PC-3 (cell line): ENCODE measurements around the gene C5AR2. TPM values are rescaled to one million over a fixed set of nuclear protein-coding genes. Genes with fewer than 3 reads are reported as not detected.

Experiments
- ATAC-seq: fragments of 200-7000 bp; cut with Tn5 transposase; 2 replicates; pipeline ENCODE4 v1.9.1; 2020; ENCODE audit warnings: mild to moderate bottlenecking, moderate library complexity
- BruUV-seq: library from RNA; stranded (reverse); fragments of 400-500 nt; replicated peaks from 2 replicates; lab custom pipeline; 2021; lab: Mats Ljungman, UMichigan
- CTCF ChIA-PET: fragments of 300-600 bp; sonication (Branson Sonifier 250); formaldehyde crosslinking; loops from one replicate; lab custom pipeline; 2022; ENCODE audit warnings: antibody characterized with exemption; lab: Charles Lee
- POLR2A ChIA-PET: fragments of 300-600 bp; sonication (Branson Sonifier 250); formaldehyde crosslinking; loops from one replicate; lab custom pipeline; 2022; ENCODE audit warnings: antibody characterized with exemption; ENCODE audit not compliant: unreplicated experiment; lab: Charles Lee
- DNase-seq: peaks from one replicate; pipeline ENCODE4 v3.0.0-alpha.2; 2015
- H2AFZ ChIP-seq: fragments of 300-600 bp; sonication (generic); 2 replicates; pipeline ENCODE4 v1.6.0; 2016; ENCODE audit warnings: antibody characterized with exemption, low read length
- H3F3A ChIP-seq: fragments of 300-600 bp; sonication (generic); one replicate; pipeline ENCODE4 v1.6.0; 2017; ENCODE audit warnings: antibody characterized with exemption, low read length, control low read depth, mild to moderate bottlenecking; ENCODE audit not compliant: unreplicated experiment
- H3K27ac ChIP-seq: fragments of 300-600 bp; sonication (generic); 2 replicates; pipeline ENCODE4 v1.5.1; 2016; ENCODE audit warnings: mild to moderate bottlenecking, low read length
- H3K27me3 ChIP-seq: fragments of 300-600 bp; sonication (generic); 2 replicates; pipeline ENCODE4 v1.6.1; 2016; ENCODE audit warnings: low read length, mixed read lengths
- H3K36me3 ChIP-seq: fragments of 300-600 bp; sonication (generic); 2 replicates; pipeline ENCODE4 v1.6.1; 2016; ENCODE audit warnings: low read depth, mixed run types, low read length, mixed read lengths
- H3K4me1 ChIP-seq: fragments of 300-600 bp; sonication (generic); 2 replicates; pipeline ENCODE4 v1.5.1; 2016; ENCODE audit warnings: low read length; ENCODE audit not compliant: insufficient read depth
- H3K4me2 ChIP-seq: fragments of 300-600 bp; sonication (generic); 2 replicates; pipeline ENCODE4 v1.6.0; 2016; ENCODE audit warnings: low read length
- H3K4me3 ChIP-seq: fragments of 300-600 bp; sonication (generic); 2 replicates; pipeline ENCODE4 v1.5.1; 2016; ENCODE audit warnings: mild to moderate bottlenecking, low read length, mixed read lengths
- H3K79me2 ChIP-seq: fragments of 300-600 bp; sonication (generic); 2 replicates; pipeline ENCODE4 v1.6.1; 2017; ENCODE audit warnings: low read length, mixed read lengths
- H3K9ac ChIP-seq: fragments of 300-600 bp; sonication (generic); 2 replicates; pipeline ENCODE4 v1.6.0; 2016; ENCODE audit warnings: mild to moderate bottlenecking, low read length
- H3K9me2 ChIP-seq: fragments of 300-600 bp; sonication (generic); replicated peaks from 2 replicates; pipeline ENCODE4 v1.6.1; 2016; ENCODE audit warnings: mixed run types, low read length, mixed read lengths
- H3K9me3 ChIP-seq: fragments of 300-600 bp; sonication (generic); 2 replicates; pipeline ENCODE4 v1.6.1; 2016; ENCODE audit warnings: low read length, mixed read lengths
- H4K20me1 ChIP-seq: fragments of 300-600 bp; sonication (generic); 2 replicates; pipeline ENCODE4 v1.6.1; 2016; ENCODE audit warnings: low read length, mixed read lengths
- CTCF ChIP-seq: fragments of 300-600 bp; sonication (generic); conservative IDR thresholded peaks from 2 replicates; pipeline ENCODE4 v1.5.1; 2017; ENCODE audit warnings: antibody characterized with exemption, low read depth, mild to moderate bottlenecking, low read length
- EZH2 ChIP-seq: fragments of 300-600 bp; sonication (generic); IDR thresholded peaks from one replicate; pipeline ENCODE4 v1.6.1; 2017; ENCODE audit warnings: antibody characterized with exemption, mild to moderate bottlenecking, low read length; ENCODE audit not compliant: unreplicated experiment
- EZH2phosphoT487 ChIP-seq: fragments of 300-600 bp; sonication (generic); IDR thresholded peaks from 2 replicates; pipeline ENCODE4 v1.6.1; 2018; ENCODE audit warnings: mild to moderate bottlenecking, antibody characterized with exemption, low read length, borderline replicate concordance
- intact Hi-C: fragments of 100-400 bp; cut with micrococcal nuclease; formaldehyde crosslinking; loops from 2 replicates; pipeline ENCODE4 v1.9.0; 2023
- total RNA-seq: library from RNA; depleted of rRNA; stranded (reverse); fragments of >200 nt; gene quantifications from 2 replicates; pipeline ENCODE4 v1.2.3, GENCODE V29; 2014

Gene C5AR2
- total RNA-seq, 1 experiment from 2014 or later = not detected

- POLR2A ChIA-PET = no interaction called here
- Histone ChIP-seq H3K9me3 (no peaks in the 10 kb centered on the region), H3K79me2 (no peaks in the 10 kb centered on the region), H3K36me3 (no peaks in the 10 kb centered on the region; the same call in 1 of the 2 replicates), H4K20me1 (no peaks in the 10 kb centered on the region), H3K9ac (no peak overlapping the region), H3K4me1 (no peaks in the 10 kb centered on the region), H3F3A (no peaks in the 10 kb centered on the region), H3K4me2 (no peak overlapping the region), H3K27ac (no peak overlapping the region), H2AFZ (no peak overlapping the region), H3K9me2 (no peaks in the 10 kb centered on the region), H3K27me3 (no peaks in the 10 kb centered on the region), H3K4me3 (no peak overlapping the region)
- no peak for DNase-seq
- no TSS peak for BruUV-seq
- ATAC-seq = no peak
- CTCF ChIA-PET = no interaction called here
- intact Hi-C loops = no loop called here
- no peak for TF ChIP-seq CTCF
- TF ChIP-seq EZH2 = no peak
- no peak for TF ChIP-seq EZH2phosphoT487
These were observed 38.2 kb downstream of the C5AR2 start for GRCh38 chr19:47370045-47370611.

GRCh38 chr19:47371261-47371660, 39.3 kb downstream of the C5AR2 start:
- no peak for TF ChIP-seq CTCF
- no peak for TF ChIP-seq EZH2
- no peak for TF ChIP-seq EZH2phosphoT487
- no peaks in the 10 kb centered on the region for H3K27me3 ChIP-seq
- CTCF ChIA-PET = no interaction called here
- H3F3A ChIP-seq = no peaks in the 10 kb centered on the region
- ATAC-seq (no peak), DNase-seq (no peak)
- no peak overlapping the region for H3K9ac ChIP-seq
- POLR2A ChIA-PET = no interaction called here
- no peak overlapping the region for H3K4me2 ChIP-seq
- H3K79me2 ChIP-seq = no peaks in the 10 kb centered on the region
- no peak overlapping the region for H3K4me3 ChIP-seq
- H3K9me2 ChIP-seq = no peaks in the 10 kb centered on the region
- H3K4me1 ChIP-seq = no peaks in the 10 kb centered on the region
- H4K20me1 ChIP-seq = no peaks in the 10 kb centered on the region
- intact Hi-C loops = no loop called here
- H3K36me3 ChIP-seq = peaks cover 4% of the 10 kb centered on the region; the same call in 1 of the 2 replicates
- BruUV-seq = no TSS peak
- no peaks in the 10 kb centered on the region for H3K9me3 ChIP-seq
- H3K27ac ChIP-seq = no peak overlapping the region
- no peak overlapping the region for H2AFZ ChIP-seq

- CTCF ChIA-PET = no interaction called here
- no peak for TF ChIP-seq CTCF
- TF ChIP-seq EZH2phosphoT487 = no peak
- TF ChIP-seq EZH2 = no peak
- H3K27ac ChIP-seq = no peak overlapping the region
- no peak for ATAC-seq
- POLR2A ChIA-PET = no interaction called here
- no peaks in the 10 kb centered on the region for H3K9me3 ChIP-seq
- no peak for DNase-seq
- no peaks in the 10 kb centered on the region for H3F3A ChIP-seq
- no peak overlapping the region for H3K4me2 ChIP-seq
- H2AFZ ChIP-seq = no peak overlapping the region
- H3K9me2 ChIP-seq = no peaks in the 10 kb centered on the region
- intact Hi-C loops = no loop called here
- no peak overlapping the region for H3K4me3 ChIP-seq
- no peaks in the 10 kb centered on the region for H3K79me2 ChIP-seq
- no peaks in the 10 kb centered on the region for H3K4me1 ChIP-seq
- no peak overlapping the region for H3K9ac ChIP-seq
- no peaks in the 10 kb centered on the region for H3K27me3 ChIP-seq
- no peaks in the 10 kb centered on the region for H4K20me1 ChIP-seq
- BruUV-seq = no TSS peak
- peaks cover 4% of the 10 kb centered on the region; the same call in 1 of the 2 replicates for H3K36me3 ChIP-seq
These were observed 40.6 kb downstream of the C5AR2 start for GRCh38 chr19:47372603-47373002.
